Measurements from ENCODE around the gene IRS1.

GRCh38 chr2:226698671-226699070, 100.9 kb downstream of the IRS1 start:
- no peak for TF ChIP-seq MAFK (IDR thresholded peaks at IDR 0.05; ENCODE audit: partially characterized antibody)
- TF ChIP-seq CTCF (IDR thresholded peaks at IDR 0.05), result no peak
